ENCODE measurements around the gene CDH22. TPM values are rescaled to one million over a fixed set of nuclear protein-coding genes. Genes with fewer than 3 reads are reported as not detected.

The CDH22 gene
- polyA plus RNA-seq, 1 donor from 2014 or later: 2.1 TPM

- Histone ChIP-seq H4K20me1 (ENCODE audit: insufficient read depth) (no peaks in the 10 kb centered on the region), H3K4me3 (ENCODE audit: low read length) (peak overlapping the region; percentile 74), H3F3A (ENCODE audit: insufficient read depth, low read length, poor library complexity, severe bottlenecking) (no peaks in the 10 kb centered on the region), H3K4me2 (ENCODE audit: low read length) (peak overlapping the region; percentile 30), H3K9me2 (ENCODE audit: insufficient read depth, low read length) (no peaks in the 10 kb centered on the region), H3K36me3 (ENCODE audit: insufficient read depth, low read length) (no peaks in the 10 kb centered on the region), H3K9ac (ENCODE audit: low read length) (peak overlapping the region; percentile 55), H3K9me3 (ENCODE audit: low read length) (no peaks in the 10 kb centered on the region), H3K79me2 (replicated peaks; ENCODE audit: insufficient read depth, low read length) (no peaks in the 10 kb centered on the region), H3K27ac (ENCODE audit: low read length) (no peak overlapping the region), H2AFZ (ENCODE audit: low read depth, low read length) (no peak overlapping the region), H3K27me3 (ENCODE audit: insufficient read depth, low read depth, low read length) (peaks cover 76% of the 10 kb centered on the region)
- TF ChIP-seq TAF1 (IDR thresholded peaks at IDR 0.05; ENCODE audit: low read depth): no peak
- peak; percentile 75 for TF ChIP-seq CTCF (IDR thresholded peaks at IDR 0.05; ENCODE audit: poor library complexity, severe bottlenecking)
- TF ChIP-seq SMC3 (conservative IDR thresholded peaks at IDR 0.05; ENCODE audit: poor library complexity): peak; percentile 73
- TF ChIP-seq RAD21 (conservative IDR thresholded peaks at IDR 0.05): peak; percentile 60
- peak; percentile 12 for TF ChIP-seq MXI1 (conservative IDR thresholded peaks at IDR 0.05; ENCODE audit: poor library complexity, severe bottlenecking)
Measured at GRCh38 chr20:46307139-46307998, 929 bp downstream of the CDH22 start.

- Histone ChIP-seq H3K79me2 (replicated peaks; ENCODE audit: insufficient read depth, low read length) (no peaks in the 10 kb centered on the region), H3K4me3 (ENCODE audit: low read length) (peak overlapping the region; percentile 74), H3K27me3 (ENCODE audit: insufficient read depth, low read depth, low read length) (peaks cover 70% of the 10 kb centered on the region), H3K9me3 (ENCODE audit: low read length) (no peaks in the 10 kb centered on the region), H3K27ac (ENCODE audit: low read length) (no peak overlapping the region), H3F3A (ENCODE audit: insufficient read depth, low read length, poor library complexity, severe bottlenecking) (no peaks in the 10 kb centered on the region), H3K36me3 (ENCODE audit: insufficient read depth, low read length) (no peaks in the 10 kb centered on the region), H2AFZ (ENCODE audit: low read depth, low read length) (no peak overlapping the region), H4K20me1 (ENCODE audit: insufficient read depth) (no peaks in the 10 kb centered on the region), H3K4me2 (ENCODE audit: low read length) (no peak overlapping the region), H3K9me2 (ENCODE audit: insufficient read depth, low read length) (no peaks in the 10 kb centered on the region), H3K9ac (ENCODE audit: low read length) (no peak overlapping the region)
- no peak for TF ChIP-seq RAD21 (conservative IDR thresholded peaks at IDR 0.05)
- no peak for TF ChIP-seq EZH2 (IDR thresholded peaks at IDR 0.05; ENCODE audit: borderline replicate concordance, insufficient read depth, low read length, poor library complexity, severe bottlenecking)
- no peak for TF ChIP-seq SMC3 (conservative IDR thresholded peaks at IDR 0.05; ENCODE audit: poor library complexity)
- no peak for TF ChIP-seq REST (IDR thresholded peaks at IDR 0.05; ENCODE audit: borderline replicate concordance)
- no peak for TF ChIP-seq TAF1 (IDR thresholded peaks at IDR 0.05; ENCODE audit: low read depth)
- no peak for TF ChIP-seq EP300 (conservative IDR thresholded peaks at IDR 0.05; ENCODE audit: poor library complexity, severe bottlenecking)
- no peak for TF ChIP-seq CTCF (IDR thresholded peaks at IDR 0.05; ENCODE audit: poor library complexity, severe bottlenecking)
- no peak for TF ChIP-seq POLR2AphosphoS5 (IDR thresholded peaks at IDR 0.05)
Measured at GRCh38 chr20:46306743-46307138, 1.6 kb downstream of the CDH22 start.

Data from neural cell (in vitro differentiated cells).